HEK293 (cell line): ENCODE results near the gene WDR53.

ENCODE experiments used
- CTCF ChIA-PET: fragments of 350-600 bp; formaldehyde crosslinking; extraction: SDS; loops from one replicate; lab custom pipeline; 2021; ENCODE audit warnings: antibody characterized with exemption; lab: Yijun Ruan, JAX
- POLR2A ChIA-PET: fragments of 300-600 bp; formaldehyde crosslinking; extraction: SDS; loops from one replicate; lab custom pipeline; 2020; ENCODE audit warnings: antibody characterized with exemption, inconsistent platforms; lab: Yijun Ruan, JAX
- H3K27ac ChIP-seq: fragments of 200-500 bp; sonication (Bioruptor generic); 2 replicates; pipeline ENCODE4 v1.5.1; 2014; ENCODE audit warnings: low read depth, low read length, control low read depth, inconsistent platforms; ENCODE audit errors: extremely low read depth
- H3K36me3 ChIP-seq, 2 experiments: fragments of 200-500 bp in 1 of 2; sonication (Bioruptor generic) in 1 of 2; 1 replicate in 1 of 2; 2 replicates in 1 of 2; pipeline ENCODE4 v1.5.1; 2014 to 2017; ENCODE audit warnings: inconsistent platforms in 2 of 2, low read length in 2 of 2; ENCODE audit not compliant: control insufficient read depth in 2 of 2, insufficient read depth in 1 of 2
- H3K4me1 ChIP-seq: fragments of 200-500 bp; sonication (Bioruptor generic); 2 replicates; pipeline ENCODE4 v1.5.1; 2014; ENCODE audit warnings: mild to moderate bottlenecking, low read length, inconsistent platforms; ENCODE audit not compliant: control insufficient read depth, insufficient read depth
- H3K4me3 ChIP-seq: 2 replicates; pipeline ENCODE4 v1.5.1; 2011; ENCODE audit warnings: low read depth, mild to moderate bottlenecking, control low read depth, low read length, moderate library complexity
- H3K9me3 ChIP-seq: fragments of 200-500 bp; sonication (Bioruptor generic); 2 replicates; pipeline ENCODE4 v1.5.1; 2014; ENCODE audit warnings: low read depth, low read length, inconsistent platforms; ENCODE audit not compliant: control insufficient read depth, insufficient read depth
- GLIS1 ChIP-seq: fragments of 450-650 bp; formaldehyde crosslinking; IDR thresholded peaks from 2 replicates; pipeline ENCODE4 v1.5.1; 2016; ENCODE audit warnings: missing biosample characterization, missing genetic modification characterization
- HOXC10 ChIP-seq: sonication (generic); formaldehyde crosslinking; IDR thresholded peaks from 2 replicates; pipeline ENCODE4 v1.8.1; 2023; ENCODE audit warnings: mild to moderate bottlenecking, missing genetic modification reagents
- KLF10 ChIP-seq: fragments of 450-650 bp; IDR thresholded peaks from 2 replicates; pipeline ENCODE4 v1.5.1; 2018; ENCODE audit warnings: missing biosample characterization, mild to moderate bottlenecking, missing genetic modification characterization
- MZF1 ChIP-seq: fragments of 450-650 bp; formaldehyde crosslinking; IDR thresholded peaks from 2 replicates; pipeline ENCODE4 v1.5.1; 2017; ENCODE audit warnings: missing biosample characterization, missing genetic modification characterization, borderline replicate concordance
- RBAK ChIP-seq: fragments of 450-650 bp; formaldehyde crosslinking; IDR thresholded peaks from 2 replicates; pipeline ENCODE4 v1.5.1; 2016; ENCODE audit warnings: missing biosample characterization, missing genetic modification characterization
- SETDB1 ChIP-seq: IDR thresholded peaks from one replicate; pipeline ENCODE4 v1.6.1; 2017; ENCODE audit warnings: mild to moderate bottlenecking, low read length, moderate library complexity, mixed read lengths; ENCODE audit not compliant: insufficient read length
- SP3 ChIP-seq: fragments of 450-650 bp; formaldehyde crosslinking; IDR thresholded peaks from 2 replicates; pipeline ENCODE4 v1.5.1; 2016; ENCODE audit warnings: missing biosample characterization, missing genetic modification characterization
- TCF7L2 ChIP-seq: IDR thresholded peaks from 2 replicates; pipeline ENCODE4 v1.6.1; 2011; ENCODE audit warnings: low read depth, mild to moderate bottlenecking, inconsistent platforms, low read length, moderate library complexity, borderline replicate concordance
- TRIM28 ChIP-seq: IDR thresholded peaks from 2 replicates; pipeline ENCODE4 v1.6.1; 2011; ENCODE audit warnings: low read length, control low read depth, borderline replicate concordance
- ZBTB1 ChIP-seq: fragments of 450-650 bp; formaldehyde crosslinking; IDR thresholded peaks from 2 replicates; pipeline ENCODE4 v1.5.1; 2016; ENCODE audit warnings: missing biosample characterization, missing genetic modification characterization
- ZIC2 ChIP-seq: fragments of 450-650 bp; formaldehyde crosslinking; IDR thresholded peaks from 2 replicates; pipeline ENCODE4 v1.5.1; 2016; ENCODE audit warnings: missing biosample characterization, missing genetic modification characterization
- ZNF341 ChIP-seq: fragments of 450-650 bp; formaldehyde crosslinking; IDR thresholded peaks from 2 replicates; pipeline ENCODE4; 2016; ENCODE audit warnings: low read depth, missing biosample characterization, missing genetic modification characterization
- ZNF391 ChIP-seq: fragments of 450-650 bp; formaldehyde crosslinking; IDR thresholded peaks from 2 replicates; pipeline ENCODE4 v1.5.1; 2016; ENCODE audit warnings: low read depth, missing biosample characterization, missing genetic modification characterization, borderline replicate concordance
- ZNF394 ChIP-seq: fragments of 450-650 bp; formaldehyde crosslinking; IDR thresholded peaks from 2 replicates; pipeline ENCODE4 v1.5.1; 2016; ENCODE audit warnings: missing biosample characterization, missing genetic modification characterization, mild to moderate bottlenecking, moderate library complexity, borderline replicate concordance
- ZNF561 ChIP-seq: fragments of 450-650 bp; IDR thresholded peaks from 2 replicates; pipeline ENCODE4 v1.5.1; 2018; ENCODE audit warnings: missing biosample characterization, missing genetic modification characterization, borderline replicate concordance
- ZNF610 ChIP-seq: fragments of 450-650 bp; formaldehyde crosslinking; IDR thresholded peaks from 2 replicates; pipeline ENCODE4 v1.5.1; 2016; ENCODE audit warnings: missing biosample characterization, missing genetic modification characterization, borderline replicate concordance
- ZNF670 ChIP-seq: fragments of 450-650 bp; formaldehyde crosslinking; IDR thresholded peaks from 2 replicates; pipeline ENCODE4 v1.5.1; 2016; ENCODE audit warnings: missing biosample characterization, missing genetic modification characterization, low read depth
- ZNF707 ChIP-seq: fragments of 450-650 bp; formaldehyde crosslinking; IDR thresholded peaks from 2 replicates; pipeline ENCODE4 v1.5.1; 2016; ENCODE audit warnings: missing biosample characterization, missing genetic modification characterization
- ZNF747 ChIP-seq: fragments of 450-650 bp; formaldehyde crosslinking; IDR thresholded peaks from 2 replicates; pipeline ENCODE4 v1.5.1; 2016; ENCODE audit warnings: missing biosample characterization, missing genetic modification characterization
- TF ChIP-seq, protein P1 (sequence below): fragments of 450-650 bp; formaldehyde crosslinking; IDR thresholded peaks from 2 replicates; pipeline ENCODE4 v1.5.1; 2017; ENCODE audit warnings: missing biosample characterization, missing genetic modification characterization
- TF ChIP-seq, protein P2 (sequence below): fragments of 450-650 bp; formaldehyde crosslinking; IDR thresholded peaks from 2 replicates; pipeline ENCODE4 v1.5.1; 2016; ENCODE audit warnings: missing biosample characterization, missing genetic modification characterization
- TF ChIP-seq, protein P3 (sequence below): fragments of 450-650 bp; formaldehyde crosslinking; IDR thresholded peaks from 2 replicates; pipeline ENCODE4 v1.5.1; 2016; ENCODE audit warnings: missing biosample characterization, missing genetic modification characterization
- TF ChIP-seq, protein P4 (sequence below): fragments of 450-650 bp; IDR thresholded peaks from 2 replicates; pipeline ENCODE4 v1.5.1; 2018; ENCODE audit warnings: missing biosample characterization, missing genetic modification characterization

WDR53 gene

DNA sequence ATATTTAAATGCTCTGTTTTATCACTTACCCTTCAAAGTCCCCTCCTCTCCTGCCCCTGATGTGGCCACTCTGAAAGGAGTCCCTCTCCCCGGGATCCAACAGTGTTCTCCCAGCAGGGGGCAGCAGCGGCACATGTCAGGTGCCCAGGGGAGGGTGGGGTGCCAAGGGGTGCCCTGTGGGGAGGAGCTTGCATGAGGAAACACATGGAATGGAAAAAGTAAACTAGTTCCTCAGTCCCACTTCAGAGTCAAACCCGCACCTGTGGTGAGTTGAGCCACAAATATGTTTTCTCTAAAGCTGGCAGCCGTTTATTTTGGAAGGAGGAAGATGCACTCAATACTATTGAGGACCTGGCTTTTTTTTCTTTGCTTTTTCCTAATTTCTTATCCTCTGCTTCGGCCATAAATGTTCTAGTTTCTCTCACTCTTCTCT, 41.0 kb upstream of the WDR53 start (continued):
- no peak for TF ChIP-seq ZNF391

DNA sequence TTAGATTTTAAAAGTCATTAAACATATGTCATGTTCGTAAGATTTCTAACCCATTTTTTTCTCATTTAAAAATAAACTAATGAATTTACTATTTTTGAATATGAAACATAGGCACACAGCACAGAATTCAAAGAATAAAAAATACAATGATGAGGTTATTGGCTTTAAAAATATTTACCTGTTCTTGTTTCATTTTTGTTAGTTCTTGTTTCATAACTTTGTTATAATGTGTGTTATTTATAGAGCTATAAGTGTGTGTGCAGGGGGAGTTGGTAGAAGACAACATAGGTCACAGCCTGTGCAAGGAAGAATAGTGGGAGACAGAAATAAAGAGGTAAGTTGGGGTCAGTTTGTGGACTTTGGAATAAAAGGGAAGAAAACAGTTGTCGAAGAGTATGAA, 40.3 kb upstream of the WDR53 start:
- H3K27ac ChIP-seq = no peak overlapping the region
- CTCF ChIA-PET = interaction anchor here (0.6 to 2.4 kb wide), 19 partner anchors 9 to 582 kb away, joined by 3 to 42 read pairs (median 4); no protein-coding TSS in a partner anchor
- TF ChIP-seq, protein P1, sequence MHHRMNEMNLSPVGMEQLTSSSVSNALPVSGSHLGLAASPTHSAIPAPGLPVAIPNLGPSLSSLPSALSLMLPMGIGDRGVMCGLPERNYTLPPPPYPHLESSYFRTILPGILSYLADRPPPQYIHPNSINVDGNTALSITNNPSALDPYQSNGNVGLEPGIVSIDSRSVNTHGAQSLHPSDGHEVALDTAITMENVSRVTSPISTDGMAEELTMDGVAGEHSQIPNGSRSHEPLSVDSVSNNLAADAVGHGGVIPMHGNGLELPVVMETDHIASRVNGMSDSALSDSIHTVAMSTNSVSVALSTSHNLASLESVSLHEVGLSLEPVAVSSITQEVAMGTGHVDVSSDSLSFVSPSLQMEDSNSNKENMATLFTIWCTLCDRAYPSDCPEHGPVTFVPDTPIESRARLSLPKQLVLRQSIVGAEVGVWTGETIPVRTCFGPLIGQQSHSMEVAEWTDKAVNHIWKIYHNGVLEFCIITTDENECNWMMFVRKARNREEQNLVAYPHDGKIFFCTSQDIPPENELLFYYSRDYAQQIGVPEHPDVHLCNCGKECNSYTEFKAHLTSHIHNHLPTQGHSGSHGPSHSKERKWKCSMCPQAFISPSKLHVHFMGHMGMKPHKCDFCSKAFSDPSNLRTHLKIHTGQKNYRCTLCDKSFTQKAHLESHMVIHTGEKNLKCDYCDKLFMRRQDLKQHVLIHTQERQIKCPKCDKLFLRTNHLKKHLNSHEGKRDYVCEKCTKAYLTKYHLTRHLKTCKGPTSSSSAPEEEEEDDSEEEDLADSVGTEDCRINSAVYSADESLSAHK (tag by site-specific recombination) = no peak
- TF ChIP-seq ZNF394 (tag by site-specific recombination) (no peak), ZNF670 (no peak), SETDB1 (peak; percentile 84), KLF10 (no peak), ZNF341 (no peak), RBAK (tag by site-specific recombination) (no peak), ZNF747 (tag by site-specific recombination) (no peak), TCF7L2 (no peak), TRIM28 (no peak)
- TF ChIP-seq, protein P2, sequence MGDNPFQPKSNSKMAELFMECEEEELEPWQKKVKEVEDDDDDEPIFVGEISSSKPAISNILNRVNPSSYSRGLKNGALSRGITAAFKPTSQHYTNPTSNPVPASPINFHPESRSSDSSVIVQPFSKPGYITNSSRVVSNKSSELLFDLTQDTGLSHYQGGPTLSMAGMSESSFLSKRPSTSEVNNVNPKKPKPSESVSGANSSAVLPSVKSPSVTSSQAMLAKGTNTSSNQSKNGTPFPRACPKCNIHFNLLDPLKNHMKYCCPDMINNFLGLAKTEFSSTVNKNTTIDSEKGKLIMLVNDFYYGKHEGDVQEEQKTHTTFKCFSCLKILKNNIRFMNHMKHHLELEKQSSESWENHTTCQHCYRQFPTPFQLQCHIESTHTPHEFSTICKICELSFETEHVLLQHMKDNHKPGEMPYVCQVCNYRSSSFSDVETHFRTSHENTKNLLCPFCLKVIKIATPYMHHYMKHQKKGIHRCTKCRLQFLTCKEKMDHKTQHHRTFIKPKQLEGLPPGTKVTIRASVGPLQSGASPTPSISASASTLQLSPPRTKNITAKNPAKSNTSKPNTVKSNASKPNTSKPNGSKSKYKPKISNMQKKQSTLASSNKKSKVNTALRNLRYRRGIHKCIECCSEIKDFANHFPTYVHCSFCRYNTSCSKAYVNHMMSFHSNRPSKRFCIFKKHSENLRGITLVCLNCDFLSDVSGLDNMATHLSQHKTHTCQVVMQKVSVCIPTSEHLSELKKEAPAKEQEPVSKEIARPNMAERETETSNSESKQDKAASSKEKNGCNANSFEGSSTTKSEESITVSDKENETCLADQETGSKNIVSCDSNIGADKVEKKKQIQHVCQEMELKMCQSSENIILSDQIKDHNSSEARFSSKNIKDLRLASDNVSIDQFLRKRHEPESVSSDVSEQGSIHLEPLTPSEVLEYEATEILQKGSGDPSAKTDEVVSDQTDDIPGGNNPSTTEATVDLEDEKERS (tag by site-specific recombination) = peak; percentile 85; the same call in 1 of the 2 replicates
- H3K4me1 ChIP-seq = no peaks in the 10 kb centered on the region
- POLR2A ChIA-PET = no interaction called here
- no peak overlapping the region for H3K4me3 ChIP-seq
- H3K9me3 ChIP-seq = no peaks in the 10 kb centered on the region
- no peaks in the 10 kb centered on the region for H3K36me3 ChIP-seq

DNA sequence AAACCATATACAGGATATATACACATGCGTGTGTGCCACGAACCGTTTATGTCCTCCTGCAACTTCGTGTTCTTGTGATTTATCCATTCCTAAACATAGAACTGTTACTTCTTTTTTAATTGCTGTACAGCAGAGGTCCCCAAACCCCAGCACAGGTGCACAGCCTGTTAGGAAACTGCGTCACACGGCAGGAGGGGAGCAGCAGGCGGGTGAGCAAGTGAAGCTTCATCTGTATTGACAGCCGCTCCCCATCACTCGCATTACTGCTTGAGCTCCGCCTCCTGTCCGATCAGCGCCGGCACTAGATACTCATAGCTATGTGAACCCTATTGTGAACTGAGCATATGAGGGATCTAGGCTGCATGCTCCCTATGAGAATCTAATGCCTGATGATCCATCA, 36.2 kb upstream of the WDR53 start:
- H3K27ac ChIP-seq = no peak overlapping the region
- no peaks in the 10 kb centered on the region for H3K4me1 ChIP-seq
- TF ChIP-seq ZNF610 (tag by site-specific recombination) (peak; percentile 42; the same call in 1 of the 2 replicates), SP3 (tag by site-specific recombination) (no peak), ZIC2 (tag by site-specific recombination) (no peak)
- no peaks in the 10 kb centered on the region for H3K9me3 ChIP-seq
- ChIA-PET CTCF (no interaction called here), POLR2A (no interaction called here)
- H3K4me3 ChIP-seq = no peak overlapping the region
- no peaks in the 10 kb centered on the region for H3K36me3 ChIP-seq

DNA sequence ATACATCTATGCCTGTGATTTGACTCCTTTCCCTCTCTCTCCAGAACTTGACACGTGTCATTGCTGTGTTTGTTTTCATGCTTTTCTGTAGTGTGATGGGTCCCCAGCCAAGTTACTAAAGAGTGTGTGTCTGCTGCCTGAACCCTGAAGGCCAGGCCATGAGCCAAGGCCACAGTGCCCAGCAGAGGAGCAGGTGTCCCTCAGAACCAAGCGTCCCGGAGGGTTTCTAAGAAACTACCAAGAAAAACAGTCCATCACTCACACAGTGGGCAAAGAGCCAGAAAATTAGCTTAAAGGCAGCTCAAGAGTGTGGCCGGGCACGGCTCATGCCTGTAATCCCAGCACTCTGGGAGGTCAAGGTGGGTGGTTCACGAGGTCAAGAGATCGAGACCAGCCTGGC, 35.3 kb upstream of the WDR53 start:
- POLR2A ChIA-PET = no interaction called here
- CTCF ChIA-PET = no interaction called here
- no peak overlapping the region for H3K27ac ChIP-seq
- no peaks in the 10 kb centered on the region for H3K4me1 ChIP-seq
- H3K36me3 ChIP-seq = no peaks in the 10 kb centered on the region
- no peak overlapping the region for H3K4me3 ChIP-seq
- no peaks in the 10 kb centered on the region for H3K9me3 ChIP-seq
- TF ChIP-seq ZNF561 (tag by site-specific recombination) (no peak), HOXC10 (CRISPR knock-in tag) (no peak), MZF1 (tag by site-specific recombination) (no peak), ZNF707 (tag by site-specific recombination) (no peak), ZNF747 (tag by site-specific recombination) (no peak), GLIS1 (tag by site-specific recombination) (no peak), ZBTB1 (tag by site-specific recombination) (no peak)
- TF ChIP-seq, protein P3, sequence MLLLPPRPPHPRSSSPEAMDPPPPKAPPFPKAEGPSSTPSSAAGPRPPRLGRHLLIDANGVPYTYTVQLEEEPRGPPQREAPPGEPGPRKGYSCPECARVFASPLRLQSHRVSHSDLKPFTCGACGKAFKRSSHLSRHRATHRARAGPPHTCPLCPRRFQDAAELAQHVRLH (tag by site-specific recombination) = no peak
- TF ChIP-seq, protein P4, sequence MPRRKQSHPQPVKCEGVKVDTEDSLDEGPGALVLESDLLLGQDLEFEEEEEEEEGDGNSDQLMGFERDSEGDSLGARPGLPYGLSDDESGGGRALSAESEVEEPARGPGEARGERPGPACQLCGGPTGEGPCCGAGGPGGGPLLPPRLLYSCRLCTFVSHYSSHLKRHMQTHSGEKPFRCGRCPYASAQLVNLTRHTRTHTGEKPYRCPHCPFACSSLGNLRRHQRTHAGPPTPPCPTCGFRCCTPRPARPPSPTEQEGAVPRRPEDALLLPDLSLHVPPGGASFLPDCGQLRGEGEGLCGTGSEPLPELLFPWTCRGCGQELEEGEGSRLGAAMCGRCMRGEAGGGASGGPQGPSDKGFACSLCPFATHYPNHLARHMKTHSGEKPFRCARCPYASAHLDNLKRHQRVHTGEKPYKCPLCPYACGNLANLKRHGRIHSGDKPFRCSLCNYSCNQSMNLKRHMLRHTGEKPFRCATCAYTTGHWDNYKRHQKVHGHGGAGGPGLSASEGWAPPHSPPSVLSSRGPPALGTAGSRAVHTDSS (tag by site-specific recombination) = no peak
